Trophoblast cell (in vitro differentiated cells and primary cell): ENCODE results near the gene APOA4.

ENCODE experiments used
- DNase-seq, 2 donors: peaks; one replicate each; pipeline ENCODE4 v3.0.0-alpha.2; 2016
- H2AFZ ChIP-seq: 2 replicates; pipeline ENCODE4 v1.6.1; 2013; ENCODE audit warnings: low read length, moderate library complexity, mild to moderate bottlenecking; ENCODE audit not compliant: insufficient read depth, poor library complexity
- H2AK5ac ChIP-seq: 2 replicates; pipeline ENCODE4 v1.6.1; 2013; ENCODE audit warnings: mild to moderate bottlenecking, low read length
- H2BK120ac ChIP-seq: 2 replicates; pipeline ENCODE4 v1.6.1; 2013; ENCODE audit warnings: low read length, mild to moderate bottlenecking, moderate library complexity; ENCODE audit not compliant: insufficient read depth, poor library complexity
- H2BK12ac ChIP-seq: 2 replicates; pipeline ENCODE4 v1.6.1; 2013; ENCODE audit warnings: mild to moderate bottlenecking, low read length, moderate library complexity
- H2BK5ac ChIP-seq: 2 replicates; pipeline ENCODE4 v1.6.1; 2013; ENCODE audit warnings: low read length, low read depth, moderate library complexity, mild to moderate bottlenecking; ENCODE audit not compliant: poor library complexity
- H3K14ac ChIP-seq: 2 replicates; pipeline ENCODE4 v1.6.1; 2013; ENCODE audit warnings: mild to moderate bottlenecking, low read length
- H3K18ac ChIP-seq: 2 replicates; pipeline ENCODE4 v1.6.1; 2013; ENCODE audit warnings: mild to moderate bottlenecking, low read length
- H3K23ac ChIP-seq: 2 replicates; pipeline ENCODE4 v1.6.1; 2013; ENCODE audit warnings: low read length
- H3K27ac ChIP-seq: 2 replicates; pipeline ENCODE4 v1.5.1; 2013; ENCODE audit warnings: low read depth, mild to moderate bottlenecking, inconsistent platforms, low read length, moderate library complexity
- H3K27me3 ChIP-seq: 2 replicates; pipeline ENCODE4 v1.6.1; 2013; ENCODE audit warnings: inconsistent platforms, mild to moderate bottlenecking, low read length, moderate library complexity; ENCODE audit not compliant: insufficient read depth
- H3K36me3 ChIP-seq, 2 experiments: 1 replicate in 1 of 2; 2 replicates in 1 of 2; pipeline ENCODE4 v1.6.1; 2013; ENCODE audit warnings: low read length in 2 of 2, mild to moderate bottlenecking in 2 of 2, moderate library complexity in 1 of 2; ENCODE audit not compliant: insufficient read depth in 2 of 2, control insufficient read depth in 1 of 2
- H3K4ac ChIP-seq: 2 replicates; pipeline ENCODE4 v1.6.1; 2013; ENCODE audit warnings: low read depth, mild to moderate bottlenecking, low read length, moderate library complexity
- H3K4me1 ChIP-seq, 2 experiments: 1 replicate in 1 of 2; 2 replicates in 1 of 2; pipeline ENCODE4 v1.6.1; 2013; ENCODE audit warnings: low read length in 2 of 2, mild to moderate bottlenecking in 2 of 2, moderate library complexity in 1 of 2; ENCODE audit not compliant: insufficient read depth in 2 of 2, control insufficient read depth in 1 of 2
- H3K4me2 ChIP-seq: 2 replicates; pipeline ENCODE4 v1.6.1; 2013; ENCODE audit warnings: inconsistent platforms, mild to moderate bottlenecking, low read length, moderate library complexity
- H3K4me3 ChIP-seq: 2 replicates; pipeline ENCODE4 v1.5.1; 2013; ENCODE audit warnings: mild to moderate bottlenecking, low read depth, low read length, inconsistent platforms
- H3K79me1 ChIP-seq: one replicate; pipeline ENCODE4 v1.6.1; 2013; ENCODE audit warnings: low read length
- H3K79me2 ChIP-seq: 2 replicates; pipeline ENCODE4 v1.6.1; 2013; ENCODE audit warnings: low read length, mild to moderate bottlenecking; ENCODE audit not compliant: control insufficient read depth, insufficient read depth, poor library complexity
- H3K9ac ChIP-seq: 2 replicates; pipeline ENCODE4 v1.6.1; 2013; ENCODE audit warnings: mild to moderate bottlenecking, low read length
- H3K9me3 ChIP-seq: 2 replicates; pipeline ENCODE4 v1.6.1; 2013; ENCODE audit warnings: low read depth, mild to moderate bottlenecking, control low read depth, inconsistent platforms, low read length; ENCODE audit not compliant: insufficient read depth
- H4K12ac ChIP-seq: 2 replicates; pipeline ENCODE4 v1.6.1; 2013; ENCODE audit warnings: low read depth, mild to moderate bottlenecking, low read length, moderate library complexity
- H4K8ac ChIP-seq: 2 replicates; pipeline ENCODE4 v1.6.1; 2013; ENCODE audit warnings: low read depth, mild to moderate bottlenecking, low read length, moderate library complexity
- H4K91ac ChIP-seq: one replicate; pipeline ENCODE4 v1.6.1; 2013; ENCODE audit warnings: low read depth, mild to moderate bottlenecking, low read length, moderate library complexity
- WGBS: extraction: QIAGEN DNeasy Blood & Tissue Kit; methylation state at CpG from one replicate; pipeline ENCODE4 v1.1.7; 2013; ENCODE audit warnings: missing lambda C conversion rate; ENCODE audit not compliant: insufficient read length, insufficient coverage; ENCODE audit errors: extremely low coverage; 5-methylcytosine and 5-hydroxymethylcytosine counted together

Gene APOA4

DNA sequence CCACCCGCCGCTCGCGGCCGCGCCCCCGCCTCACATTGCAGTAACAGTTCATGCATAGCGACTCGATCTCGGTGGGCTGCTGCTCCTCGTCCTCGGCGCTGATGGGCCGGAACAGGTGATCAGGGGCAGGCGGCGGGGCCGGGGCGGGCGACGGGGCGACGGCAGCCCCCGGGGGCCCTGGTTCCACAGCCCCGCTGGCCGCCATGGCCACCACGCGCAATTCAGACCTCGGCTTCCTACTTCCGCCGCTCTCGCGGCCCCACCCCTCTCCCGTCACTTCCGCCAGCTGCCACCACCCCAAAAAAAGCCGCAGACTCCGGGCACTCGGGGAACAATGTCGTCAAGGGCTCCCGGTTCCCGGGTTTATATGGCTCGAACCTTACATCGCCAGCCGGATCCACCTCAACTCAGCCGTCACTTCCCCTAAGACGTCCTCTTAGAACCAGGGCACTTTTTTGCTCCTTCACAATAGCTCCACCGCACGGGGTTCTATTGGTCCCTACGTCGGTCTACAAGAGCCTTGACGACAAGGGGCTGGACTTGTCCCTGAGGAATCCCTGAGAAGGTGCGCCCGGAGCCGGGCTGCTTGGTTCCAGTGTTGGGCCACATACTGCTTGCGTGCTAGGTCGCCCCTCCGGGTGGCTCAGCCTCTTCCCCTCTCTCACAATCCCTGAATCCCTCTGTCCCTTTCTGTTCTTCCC lies 35.2 kb downstream of the APOA4 start, which contains the start of gene ZPR1:
TSS of gene ZPR1 (minus strand) at position 238 of the 701 bp plus-strand sequence. CDS start at position 205, 33 bp downstream.
- Histone ChIP-seq H2BK5ac (peak within 1 kb of the TSS; percentile 50), H2BK120ac (peak within 1 kb of the TSS; percentile 85), H3K9me3 (peaks cover 2% of the 10 kb centered on the region), H3K27ac (peak within 1 kb of the TSS; percentile 14), H3K4me2 (peak within 1 kb of the TSS; percentile 96), H3K27me3 (no peaks in the 10 kb centered on the region), H3K18ac (peak within 1 kb of the TSS; percentile 91), H3K23ac (no peak within 1 kb of the TSS), H4K12ac (peak within 1 kb of the TSS; percentile 83), H3K4me3 (peak within 1 kb of the TSS; percentile 96), H4K91ac (peak within 1 kb of the TSS; percentile 93), H4K8ac (peak within 1 kb of the TSS; percentile 95), H3K4ac (peak within 1 kb of the TSS; percentile 93), H3K79me2 (peaks cover 9% of the 10 kb centered on the region), H2BK12ac (peak within 1 kb of the TSS; percentile 41), H3K4me1 (peaks cover 18 to 27% of the 10 kb centered on the region in 2 experiments), H3K9ac (peak within 1 kb of the TSS; percentile 90), H3K79me1 (peaks cover 7% of the 10 kb centered on the region), H2AFZ (peak within 1 kb of the TSS; percentile 69), H2AK5ac (peak within 1 kb of the TSS; percentile 89), H3K36me3 (peaks cover 21 to 31% of the 10 kb centered on the region in 2 experiments), H3K14ac (peak within 1 kb of the TSS; percentile 69)
- no CpG with 5 or more reads among the region's 56 CpGs for WGBS
- peak; percentile 54 to 63 for DNase-seq

DNA sequence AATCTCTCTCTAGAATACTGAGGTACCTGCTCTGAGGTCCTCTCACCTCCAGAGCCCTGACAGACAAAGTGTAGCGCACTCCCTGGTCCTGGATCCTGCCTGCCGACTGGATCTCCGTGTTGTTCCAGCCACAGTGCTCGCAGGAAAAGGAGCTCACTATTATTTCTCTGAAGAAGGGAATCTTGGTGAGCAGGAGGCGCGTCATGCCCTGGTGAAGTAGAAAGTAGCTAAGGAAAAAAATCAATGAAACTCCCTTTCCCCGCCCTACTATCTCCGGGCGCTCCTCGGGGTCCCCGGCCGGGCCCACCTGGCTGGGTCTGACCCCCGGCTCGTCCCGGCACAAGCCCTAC lies 35.7 kb downstream of the APOA4 start:
- peak overlapping the region; percentile 85 for H3K9ac ChIP-seq
- H4K91ac ChIP-seq, result peak overlapping the region; percentile 62
- H3K23ac ChIP-seq, result no peak overlapping the region
- H3K27ac ChIP-seq, result no peak overlapping the region
- H2BK5ac ChIP-seq, result peak overlapping the region; percentile 31
- DNase-seq, result peak in 1 of 2 donors; percentile 18
- WGBS, result no CpG with 5 or more reads among the region's 15 CpGs
- peak overlapping the region; percentile 93 for H3K4ac ChIP-seq
- H2AK5ac ChIP-seq, result peak overlapping the region; percentile 41
- H2BK120ac ChIP-seq, result peak overlapping the region; percentile 57
- peaks cover 9% of the 10 kb centered on the region for H3K79me2 ChIP-seq
- peaks cover 7% of the 10 kb centered on the region for H3K79me1 ChIP-seq
- peak overlapping the region; percentile 96 for H3K4me2 ChIP-seq
- H4K8ac ChIP-seq, result peak overlapping the region; percentile 57
- peak overlapping the region; percentile 36 for H3K14ac ChIP-seq
- peak overlapping the region; percentile 35 for H4K12ac ChIP-seq
- no peaks in the 10 kb centered on the region for H3K27me3 ChIP-seq
- H3K18ac ChIP-seq, result peak overlapping the region; percentile 33
- peaks cover 24 to 35% of the 10 kb centered on the region in 2 experiments for H3K36me3 ChIP-seq
- H3K9me3 ChIP-seq, result peaks cover 2% of the 10 kb centered on the region
- no peak overlapping the region for H2BK12ac ChIP-seq
- peaks cover 13 to 22% of the 10 kb centered on the region in 2 experiments for H3K4me1 ChIP-seq
- H3K4me3 ChIP-seq, result peak overlapping the region; percentile 96
- H2AFZ ChIP-seq, result peak overlapping the region; percentile 69

DNA sequence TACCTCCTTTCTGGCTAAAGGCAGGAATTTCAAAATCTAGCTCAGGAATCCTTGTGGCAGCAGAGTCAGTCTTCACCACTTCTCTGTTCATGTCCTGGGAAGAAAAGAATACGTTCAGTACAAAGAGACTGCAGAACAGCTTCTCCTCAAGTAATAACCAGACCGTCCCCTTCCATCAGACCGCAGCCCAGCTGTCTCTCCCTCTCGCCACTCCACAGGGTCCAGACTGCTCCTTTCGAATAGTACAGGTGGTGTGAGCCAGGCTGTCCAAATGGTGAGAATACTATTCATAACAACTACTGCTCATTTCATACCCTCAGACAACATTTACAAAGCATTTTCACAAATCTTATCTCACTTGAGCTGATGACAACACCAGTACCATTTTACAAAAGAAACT lies 36.1 kb downstream of the APOA4 start:
- DNase-seq, result no peak
- Histone ChIP-seq H3K4me3 (no peak overlapping the region), H2BK5ac (no peak overlapping the region), H3K4me2 (peak overlapping the region; percentile 96), H3K27ac (no peak overlapping the region), H4K8ac (no peak overlapping the region), H3K23ac (no peak overlapping the region), H2AFZ (no peak overlapping the region), H3K9ac (no peak overlapping the region), H2AK5ac (no peak overlapping the region), H3K27me3 (no peaks in the 10 kb centered on the region), H3K36me3 (peaks cover 24 to 38% of the 10 kb centered on the region in 2 experiments), H3K9me3 (peaks cover 2% of the 10 kb centered on the region), H4K91ac (no peak overlapping the region), H3K79me2 (peaks cover 9% of the 10 kb centered on the region), H3K14ac (no peak overlapping the region), H2BK12ac (no peak overlapping the region), H2BK120ac (no peak overlapping the region), H3K4me1 (peaks cover 13 to 19% of the 10 kb centered on the region in 2 experiments), H4K12ac (no peak overlapping the region), H3K79me1 (peaks cover 7% of the 10 kb centered on the region), H3K18ac (no peak overlapping the region), H3K4ac (peak overlapping the region; percentile 93)
- WGBS, result no CpG with 5 or more reads among the region's 5 CpGs

DNA sequence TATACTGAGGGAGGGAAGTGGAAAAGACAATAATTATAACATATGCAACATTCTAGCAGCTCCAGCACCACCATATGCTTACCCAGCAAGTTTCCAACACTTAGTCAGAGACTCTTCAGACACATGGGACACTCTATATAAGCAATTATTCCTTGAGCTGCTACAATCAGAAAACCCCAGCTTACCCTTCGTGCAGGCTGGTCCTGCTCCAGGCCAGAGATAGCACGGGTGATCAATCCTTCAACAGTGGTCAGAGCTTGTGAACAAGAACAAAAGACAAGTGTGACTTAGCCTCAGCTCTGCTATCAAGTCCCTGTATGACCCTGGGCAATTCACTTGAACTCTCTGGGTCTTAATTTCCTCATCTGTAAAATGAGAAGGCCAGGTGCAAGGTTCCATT lies 36.8 kb downstream of the APOA4 start:
- Histone ChIP-seq H3K9ac (no peak overlapping the region), H3K79me1 (peaks cover 7% of the 10 kb centered on the region), H3K4me1 (peaks cover 13 to 16% of the 10 kb centered on the region in 2 experiments), H3K79me2 (peaks cover 9% of the 10 kb centered on the region), H3K18ac (no peak overlapping the region), H3K14ac (no peak overlapping the region), H2BK120ac (no peak overlapping the region), H4K91ac (no peak overlapping the region), H2AK5ac (no peak overlapping the region), H3K27ac (no peak overlapping the region), H3K4ac (no peak overlapping the region), H3K36me3 (peaks cover 29 to 41% of the 10 kb centered on the region in 2 experiments), H3K9me3 (peaks cover 2% of the 10 kb centered on the region), H3K4me2 (no peak overlapping the region), H2AFZ (no peak overlapping the region), H3K4me3 (no peak overlapping the region), H2BK5ac (no peak overlapping the region), H3K23ac (no peak overlapping the region), H4K12ac (no peak overlapping the region), H2BK12ac (no peak overlapping the region), H4K8ac (no peak overlapping the region), H3K27me3 (no peaks in the 10 kb centered on the region)
- WGBS, result no CpG with 5 or more reads among the region's 2 CpGs
- DNase-seq, result no peak
